GM19452 (cell line): Measurements from ENCODE around the gene SZRD1.
"Not testable (repeated sequence)": the region's sequence is repeated elsewhere in the genome, so short reads cannot be mapped to it uniquely, and the experiment has no call there.

Experiments used
- ATAC-seq: cut with Tn5 transposase; IDR thresholded peaks from one replicate; pipeline ENCODE4 v1.9.1; 2021; ENCODE audit not compliant: unreplicated experiment

SZRD1 gene, protein sequence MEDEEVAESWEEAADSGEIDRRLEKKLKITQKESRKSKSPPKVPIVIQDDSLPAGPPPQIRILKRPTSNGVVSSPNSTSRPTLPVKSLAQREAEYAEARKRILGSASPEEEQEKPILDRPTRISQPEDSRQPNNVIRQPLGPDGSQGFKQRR

DNA sequence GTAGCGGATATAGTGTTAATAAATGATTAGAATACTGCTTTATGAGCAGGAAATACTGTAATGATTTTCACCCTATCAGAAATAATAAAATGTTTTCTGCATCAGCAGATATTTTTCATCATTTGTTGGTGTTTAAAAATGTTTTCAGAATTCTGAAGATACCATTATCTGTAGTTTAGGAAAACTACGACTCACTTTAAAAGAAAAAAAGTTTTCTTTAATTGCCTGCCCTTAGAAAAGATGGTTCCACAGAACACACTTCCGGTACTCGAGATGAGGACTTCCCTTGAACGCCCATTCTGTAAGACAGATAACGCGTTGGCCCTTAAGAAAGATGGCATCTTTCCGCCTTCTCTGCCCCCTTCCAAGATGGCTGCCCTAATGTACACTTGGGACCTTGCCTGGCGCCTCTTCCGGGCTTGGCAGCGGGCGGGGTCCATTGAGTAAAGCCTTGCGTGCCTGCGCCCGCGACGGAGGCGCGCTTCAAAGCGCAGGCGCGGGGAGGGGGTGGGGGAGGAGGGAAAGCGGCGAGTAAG is at the start of gene SZRD1:
Gene SZRD1 (plus strand): TSS at position 521 of the 536 bp plus-strand sequence. CDS start 16 bp downstream, outside the sequence.
- ATAC-seq: peak; percentile 74

DNA sequence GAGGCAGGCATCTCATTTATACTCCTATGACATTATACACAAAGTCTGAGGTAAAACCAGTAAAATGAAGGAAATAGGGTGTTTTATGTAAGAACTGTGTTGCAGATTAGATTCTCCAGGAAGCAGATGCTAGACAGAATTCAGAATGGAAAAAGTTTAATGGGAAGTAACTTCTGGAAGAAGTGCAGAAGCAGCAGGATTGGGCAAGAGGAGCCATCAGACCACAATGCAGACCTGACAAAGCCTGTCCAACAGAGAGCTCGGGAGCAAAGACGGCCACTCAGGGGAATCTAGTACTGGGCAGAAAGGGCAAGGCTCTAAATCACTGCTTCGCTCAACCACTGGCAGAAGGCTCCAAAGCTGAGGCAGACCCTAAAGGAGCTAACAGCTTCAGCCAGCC is 48.5 kb upstream of the SZRD1 start:
- no peak for ATAC-seq

DNA sequence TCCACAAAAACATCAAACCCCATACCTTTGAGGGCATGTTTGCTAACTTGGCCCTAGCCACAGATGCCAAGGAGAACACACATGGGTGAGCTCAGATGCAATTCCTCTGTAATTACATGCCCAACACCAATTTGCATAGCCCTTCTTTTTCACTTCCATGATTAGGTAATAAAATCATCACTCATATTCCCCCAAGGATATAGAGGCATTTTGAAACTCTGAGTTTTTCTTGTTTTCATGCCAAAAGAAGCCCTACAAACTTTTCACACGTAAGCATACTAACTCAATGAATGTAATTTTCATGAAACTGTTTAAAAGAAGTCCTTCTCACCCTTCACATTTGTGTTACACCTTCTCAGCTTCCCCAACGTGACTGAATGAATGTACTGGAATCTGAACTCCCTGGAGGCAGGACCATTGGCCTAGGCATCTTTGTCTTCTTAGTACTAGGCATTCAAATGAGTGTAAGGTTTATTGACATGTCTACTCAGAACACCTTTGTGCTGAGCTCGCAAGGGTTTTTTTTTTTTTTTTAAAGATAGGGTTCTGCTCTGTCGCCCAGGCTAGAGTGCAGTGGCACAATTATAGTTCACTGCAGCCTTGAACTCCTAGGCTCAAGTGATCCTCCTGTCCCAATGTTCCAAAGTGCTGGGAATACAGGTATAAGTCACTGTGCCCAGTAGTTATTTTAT is 45.7 kb upstream of the SZRD1 start:
- ATAC-seq: no peak

DNA sequence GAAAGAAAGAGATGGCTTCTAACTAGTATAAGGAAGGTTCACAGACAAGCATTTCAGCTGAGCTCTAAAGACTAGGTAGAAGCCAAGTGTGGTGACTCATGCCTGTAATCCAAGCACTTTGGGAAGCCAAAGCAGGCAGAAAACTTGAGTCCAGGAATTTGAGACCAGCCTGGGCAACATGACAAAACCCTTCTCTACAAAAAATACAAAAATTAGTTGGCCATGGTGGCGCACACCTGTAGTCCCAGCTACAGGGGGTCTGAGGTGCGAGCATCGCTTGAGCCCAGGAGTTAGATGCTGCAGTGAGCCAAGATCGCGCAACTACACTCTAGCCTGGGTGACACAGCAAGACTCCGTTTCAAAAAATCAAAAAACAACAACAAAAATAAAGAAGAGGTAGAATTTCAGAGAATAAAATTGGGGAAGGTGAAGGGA is 42.6 kb upstream of the SZRD1 start:
- no peak for ATAC-seq

DNA sequence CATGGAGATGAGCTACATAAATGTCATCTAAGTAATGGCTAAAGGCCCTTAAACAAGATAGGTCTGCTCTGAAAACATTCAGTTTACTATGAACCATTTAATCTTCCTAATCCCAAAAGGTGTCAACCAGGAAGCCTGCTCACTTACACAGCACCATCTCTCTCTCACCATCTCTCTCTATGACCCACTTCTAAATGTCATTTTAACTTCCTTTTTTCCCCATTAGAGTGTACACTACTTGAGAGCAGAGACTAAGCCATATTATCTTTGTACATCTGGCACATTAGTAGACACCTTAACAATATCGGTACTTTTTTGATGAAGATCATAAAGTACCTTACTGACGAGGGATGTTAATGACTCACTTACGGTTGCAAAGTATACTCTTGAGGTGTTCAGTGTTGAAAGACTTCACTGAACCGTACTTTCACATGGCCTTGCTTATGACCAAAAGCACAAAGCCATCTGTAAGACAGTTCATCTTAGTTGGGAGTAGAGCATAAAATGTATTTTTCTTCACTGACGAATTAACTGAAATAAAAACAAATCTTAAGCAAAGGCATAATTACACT is 40.1 kb upstream of the SZRD1 start:
- ATAC-seq: no peak

DNA sequence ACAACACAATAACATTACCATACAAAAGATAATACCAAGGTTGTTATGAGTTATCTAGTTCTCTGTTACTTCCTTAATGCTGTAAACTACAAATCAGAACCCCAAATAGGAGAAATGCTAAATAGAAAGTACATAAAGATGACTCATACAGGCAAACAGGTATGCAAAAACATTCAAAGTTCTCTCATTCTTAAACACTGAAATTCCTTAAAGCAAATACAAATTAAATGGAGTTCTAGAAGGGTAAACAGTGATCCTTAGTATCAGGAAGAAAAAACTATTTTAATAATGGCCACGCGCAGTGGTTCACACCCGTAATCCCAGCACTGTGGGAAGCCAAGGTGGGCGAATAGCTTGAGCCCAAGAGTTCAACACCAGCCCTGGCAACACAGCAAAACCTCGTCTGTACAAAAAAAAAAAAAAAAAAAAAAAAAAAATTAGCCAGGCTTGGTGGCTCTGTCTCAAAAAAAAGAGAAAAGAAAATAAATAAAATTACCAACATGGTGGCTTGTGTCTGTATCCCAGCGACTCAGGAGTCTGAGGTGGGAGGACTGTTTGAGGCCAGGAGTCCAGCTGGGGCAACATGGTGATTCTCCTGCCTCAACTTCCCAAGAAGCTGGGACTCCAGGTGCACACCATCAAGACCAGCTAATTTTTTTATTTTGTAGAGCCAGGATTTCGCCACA is 32.2 kb upstream of the SZRD1 start:
- no peak for ATAC-seq

DNA sequence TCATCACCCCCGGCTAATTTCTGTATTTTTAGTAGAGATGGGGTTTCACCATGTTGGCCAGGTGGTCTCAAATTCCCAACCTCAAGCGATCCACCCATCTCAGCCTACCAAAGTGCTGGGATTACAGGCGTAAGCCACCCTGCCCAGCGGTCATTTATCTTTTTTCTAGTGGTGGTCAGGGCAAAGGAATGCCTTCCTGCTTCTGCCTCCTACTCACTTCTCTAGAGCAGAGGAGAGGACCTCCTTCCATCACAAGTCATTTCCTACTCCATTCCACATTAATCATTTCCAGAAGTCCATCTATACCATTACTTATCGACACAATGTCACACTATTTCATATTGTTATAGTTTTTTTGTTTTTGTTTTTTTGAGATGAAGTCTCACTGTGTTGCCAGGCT is 28.1 kb upstream of the SZRD1 start:
- ATAC-seq: no peak

DNA sequence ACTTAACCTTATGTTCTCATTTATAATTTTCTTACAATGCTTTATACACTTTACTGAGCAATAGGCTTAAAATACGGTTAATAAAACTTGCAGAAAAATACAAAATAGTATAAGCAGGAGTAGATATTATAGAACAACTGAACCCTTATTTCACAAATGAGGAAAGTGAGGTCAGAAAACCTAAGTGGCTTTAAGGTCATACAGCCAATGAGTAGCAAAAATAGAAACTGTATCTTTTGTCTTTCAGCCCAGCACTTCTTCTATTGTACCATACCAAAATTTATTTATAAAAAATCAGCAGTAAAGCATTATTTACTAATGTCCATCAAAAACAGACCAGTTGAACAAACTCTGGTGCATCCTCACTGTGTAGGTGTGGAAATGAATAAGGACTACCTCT is 26.4 kb upstream of the SZRD1 start:
- no peak for ATAC-seq

DNA sequence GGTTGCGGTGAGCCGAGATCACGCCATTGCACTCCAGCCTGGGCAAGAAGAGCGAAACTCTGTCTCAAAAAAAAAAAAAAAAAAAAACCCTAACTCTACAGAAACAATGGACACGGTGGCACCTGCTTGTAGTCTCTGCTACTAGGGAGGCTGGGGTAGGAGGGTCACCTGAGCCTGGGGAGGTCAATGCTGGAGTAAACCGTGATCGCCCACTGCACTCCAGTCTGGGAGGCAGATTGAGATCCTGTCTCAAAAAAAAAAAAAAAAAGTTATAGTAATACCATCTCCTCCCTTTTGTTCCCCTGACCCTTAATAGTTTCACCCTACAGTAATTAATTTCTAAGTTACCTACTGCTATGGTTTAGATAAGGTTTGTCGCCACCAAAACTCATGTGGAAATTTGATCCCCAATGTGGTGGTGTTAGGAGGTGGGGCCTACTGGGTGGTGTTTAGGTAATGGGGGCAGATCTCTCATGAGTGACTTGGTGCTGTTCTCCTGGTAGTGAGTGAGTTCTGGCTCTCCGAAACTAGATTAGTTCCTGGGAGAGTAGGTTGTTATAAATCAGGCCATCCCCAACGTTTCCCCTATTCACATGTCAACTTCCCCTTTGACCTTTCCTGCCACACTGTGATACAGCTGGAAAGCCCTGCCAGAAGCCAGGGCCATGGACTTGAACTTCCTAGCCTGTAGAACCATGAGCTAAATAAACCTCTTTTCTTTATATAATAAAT is 24.5 kb upstream of the SZRD1 start:
- ATAC-seq: no peak

DNA sequence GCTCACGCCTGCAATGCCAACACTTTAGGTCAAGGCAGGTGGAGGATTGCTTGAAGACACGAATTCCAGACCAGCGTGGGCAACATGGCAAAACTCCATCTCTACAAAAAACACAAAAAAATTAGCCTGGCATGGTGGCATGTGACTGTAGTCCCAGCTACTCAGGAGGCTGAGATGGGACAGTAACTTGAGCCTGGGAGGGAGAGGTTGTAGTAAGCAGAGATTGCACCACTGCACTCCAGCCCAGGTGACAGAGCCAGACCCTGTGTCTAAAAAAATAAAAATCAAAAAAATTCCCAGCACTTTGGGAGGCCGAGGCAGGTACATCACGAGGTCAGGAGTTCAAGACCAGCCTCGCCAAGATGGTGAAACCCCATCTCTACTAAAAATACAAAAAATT is 23.8 kb upstream of the SZRD1 start:
- ATAC-seq: not testable (repeated sequence)

DNA sequence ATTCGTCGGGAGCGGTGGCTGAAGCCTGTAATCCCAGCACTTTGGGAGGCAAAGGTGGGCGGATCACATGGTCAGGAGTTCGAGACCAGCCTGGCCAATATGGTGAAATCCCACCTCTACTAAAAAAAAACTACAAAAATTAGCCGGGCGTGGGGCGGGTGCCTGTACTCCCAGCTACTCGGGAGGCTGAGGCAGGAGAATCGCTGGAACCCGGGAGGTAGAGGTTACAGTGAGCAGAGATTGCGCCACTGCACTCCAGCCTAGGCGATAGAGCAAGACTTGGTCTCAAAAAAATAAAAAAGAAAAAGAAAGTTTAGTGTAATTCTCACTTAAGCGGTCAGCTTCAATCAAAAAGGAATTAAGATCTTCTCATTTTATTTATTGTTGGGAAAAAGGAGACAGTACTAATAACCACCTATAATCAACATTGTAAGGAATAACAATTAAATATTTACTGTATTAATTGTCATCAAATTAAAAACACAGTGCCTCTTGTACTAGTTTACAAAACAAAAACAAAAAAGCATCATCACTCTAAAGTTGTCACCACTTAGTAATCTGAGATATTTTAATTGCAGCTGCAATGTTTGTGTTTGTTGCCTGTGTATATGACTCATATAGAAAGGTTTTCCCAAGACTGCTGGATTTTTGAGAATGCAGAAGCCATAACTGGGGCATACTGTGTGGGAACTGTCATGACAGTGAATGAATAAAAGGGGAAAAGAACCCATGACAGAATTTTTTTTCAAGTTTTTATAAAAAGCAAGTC is 18.4 kb upstream of the SZRD1 start:
- ATAC-seq: no peak

DNA sequence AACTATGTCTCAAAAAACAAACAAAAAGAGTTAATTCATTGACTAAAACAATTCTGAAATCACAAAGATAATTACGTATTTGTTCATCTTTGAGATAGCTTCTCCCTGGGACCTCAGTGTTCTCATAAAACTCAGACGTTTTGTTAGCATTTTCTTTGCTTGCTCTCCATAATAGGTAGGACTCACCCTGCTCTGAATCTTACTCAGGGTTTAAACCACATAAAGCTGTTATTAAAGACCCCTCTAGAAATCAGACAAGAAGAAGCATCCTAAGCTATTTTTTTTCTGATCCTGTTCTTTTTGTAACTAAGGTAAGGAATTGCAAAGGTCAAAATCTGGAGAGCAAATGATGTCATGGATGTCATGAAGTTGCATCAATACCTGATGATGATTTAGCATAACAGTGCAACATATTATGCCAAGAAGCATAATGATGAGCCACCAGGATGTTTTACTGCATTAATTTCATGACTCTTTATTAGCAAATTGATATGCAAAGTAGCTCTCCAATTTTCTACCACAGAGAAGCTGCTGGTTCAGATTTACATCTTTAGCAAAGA is 17.1 kb upstream of the SZRD1 start:
- ATAC-seq: no peak

DNA sequence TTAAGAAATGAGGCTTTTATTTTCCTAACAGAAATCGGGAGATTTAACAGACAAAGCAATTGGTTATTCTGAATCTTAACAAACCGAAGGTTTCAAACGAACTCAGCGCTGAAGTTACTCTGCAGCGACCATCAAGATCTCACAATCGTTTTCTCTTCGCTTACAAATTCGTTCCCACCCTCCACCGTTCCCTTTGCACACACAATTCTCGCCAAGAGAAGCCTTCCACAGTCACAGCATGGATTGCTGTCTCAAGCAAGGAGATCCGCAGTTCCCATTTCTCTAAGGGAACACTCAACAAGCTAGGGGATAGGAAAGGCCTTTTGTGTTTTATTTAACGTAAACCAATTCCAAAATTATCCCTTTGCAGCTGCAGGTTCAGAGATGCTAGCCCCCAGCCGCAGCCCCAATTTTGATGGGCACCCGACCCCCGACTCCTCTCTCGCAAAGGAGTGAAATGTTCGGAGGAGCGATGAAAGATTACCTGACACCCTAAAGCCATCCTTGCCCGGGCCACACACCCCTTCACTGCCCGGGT is 15.5 kb upstream of the SZRD1 start:
- no peak for ATAC-seq

DNA sequence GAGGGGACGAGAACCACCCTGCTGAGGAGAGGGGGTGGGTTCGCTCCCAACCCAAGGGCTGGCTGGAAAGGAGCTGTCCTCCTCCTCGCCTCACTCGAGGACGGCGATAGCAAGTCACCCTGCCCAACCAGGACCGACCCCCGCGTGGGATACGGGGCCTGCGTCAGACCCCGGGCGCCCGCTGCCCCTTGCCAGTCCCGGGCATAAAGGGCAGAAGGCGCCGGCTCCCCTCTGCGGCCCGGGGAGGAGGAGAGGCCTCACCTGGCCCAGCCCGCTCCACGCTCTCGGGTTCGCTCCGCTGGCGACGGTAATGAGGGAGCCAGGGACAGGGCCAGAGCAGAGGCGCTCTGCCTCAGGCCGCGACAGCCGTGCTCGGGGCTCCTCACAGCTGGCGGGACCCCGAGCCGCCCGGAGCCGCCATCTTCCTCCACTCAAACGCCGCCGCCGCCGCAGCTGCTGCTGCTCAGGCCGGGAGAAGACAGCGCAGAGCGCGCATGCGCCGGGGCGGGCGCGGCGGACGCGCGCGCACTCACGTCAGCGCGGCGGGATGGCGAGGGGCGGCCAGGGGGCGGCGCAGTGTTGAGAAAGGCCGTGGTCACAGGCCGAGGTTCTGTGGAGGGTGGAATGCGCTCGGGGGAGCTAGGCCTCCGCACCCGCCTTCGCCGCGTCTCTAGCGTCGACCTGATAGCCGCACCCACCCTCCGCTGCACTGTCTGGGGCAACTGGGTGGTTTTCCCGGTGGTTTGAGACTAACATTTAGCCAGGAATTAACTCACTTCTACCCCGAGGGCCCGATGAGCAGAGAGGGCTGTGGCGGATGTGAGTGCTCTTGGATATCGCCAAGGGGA is 14.8 kb upstream of the SZRD1 start, which contains the start of gene FBXO42:
Gene FBXO42 (minus strand): TSS at position 487 of the 848 bp plus-strand sequence. CDS start 37,062 bp downstream, outside the sequence.
- peak; percentile 79 for ATAC-seq

DNA sequence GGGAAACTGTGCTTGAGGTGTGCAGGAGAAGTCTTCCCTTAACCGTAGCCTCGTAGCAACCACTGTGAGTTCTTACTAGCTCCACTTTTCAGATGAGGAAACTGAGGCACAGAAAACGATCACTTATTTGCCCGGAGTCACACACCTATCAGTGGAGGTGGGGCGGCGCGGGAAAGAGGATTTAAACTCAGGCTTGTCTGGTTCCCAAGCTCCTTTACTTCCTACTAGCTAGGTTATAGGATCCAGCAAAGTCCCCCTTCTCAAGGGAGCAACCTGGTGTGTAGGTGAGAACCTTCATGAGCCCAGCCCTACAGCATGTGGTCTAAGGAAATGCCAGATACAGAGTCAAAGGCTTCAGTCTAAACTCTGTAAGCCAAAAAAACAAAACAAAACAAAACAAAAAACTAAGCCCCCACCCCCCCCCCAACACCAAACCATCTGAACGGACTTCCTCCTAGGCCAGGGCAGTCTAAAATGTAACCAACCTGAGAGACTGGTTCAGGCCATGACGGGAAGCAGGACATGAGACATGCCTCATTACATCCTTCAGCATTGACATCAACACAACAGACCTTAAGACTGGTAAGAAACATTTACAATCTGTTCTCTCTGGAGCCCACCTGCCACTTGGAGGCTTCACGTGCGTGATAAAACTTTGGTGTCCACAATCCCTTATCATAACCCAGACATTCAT is 14.1 kb upstream of the SZRD1 start:
- ATAC-seq: no peak

DNA sequence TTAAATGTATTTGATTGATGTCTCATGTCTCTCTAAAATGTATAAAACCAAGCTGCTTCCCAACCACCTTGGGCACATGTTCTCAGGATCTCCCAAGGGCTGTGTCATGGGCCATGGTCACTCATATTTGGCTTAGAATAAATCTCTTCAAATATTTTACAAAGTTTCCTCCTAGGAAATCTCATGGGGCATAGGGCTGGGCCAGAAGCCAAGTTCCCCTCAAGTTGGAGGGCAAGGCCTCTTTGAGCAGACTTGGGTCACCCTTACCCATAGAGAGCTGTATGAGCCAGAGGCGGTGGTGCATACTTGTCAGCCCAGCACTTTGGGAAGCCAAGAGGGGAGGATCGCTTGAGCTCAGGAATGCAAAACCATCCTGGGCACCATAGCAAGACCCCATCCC is 12.4 kb upstream of the SZRD1 start:
- no peak for ATAC-seq

DNA sequence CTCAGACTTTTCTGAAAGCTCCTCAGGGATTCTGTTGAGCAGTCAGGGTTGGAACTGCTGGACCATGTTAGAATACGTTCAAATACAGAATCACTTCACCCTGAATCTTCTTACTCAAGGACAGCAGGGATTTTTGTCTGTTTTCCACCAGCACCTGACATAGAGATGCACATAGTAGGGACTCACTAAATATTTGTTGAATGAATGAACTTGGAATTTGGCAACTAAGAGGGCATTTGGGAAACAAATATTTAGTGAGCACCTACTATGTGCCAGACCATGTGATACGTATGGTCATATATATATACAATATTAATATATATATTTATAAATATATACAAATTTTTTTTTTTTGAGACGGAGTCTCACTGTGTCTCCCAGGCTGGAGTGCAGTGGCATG is 10.2 kb upstream of the SZRD1 start:
- no peak for ATAC-seq

DNA sequence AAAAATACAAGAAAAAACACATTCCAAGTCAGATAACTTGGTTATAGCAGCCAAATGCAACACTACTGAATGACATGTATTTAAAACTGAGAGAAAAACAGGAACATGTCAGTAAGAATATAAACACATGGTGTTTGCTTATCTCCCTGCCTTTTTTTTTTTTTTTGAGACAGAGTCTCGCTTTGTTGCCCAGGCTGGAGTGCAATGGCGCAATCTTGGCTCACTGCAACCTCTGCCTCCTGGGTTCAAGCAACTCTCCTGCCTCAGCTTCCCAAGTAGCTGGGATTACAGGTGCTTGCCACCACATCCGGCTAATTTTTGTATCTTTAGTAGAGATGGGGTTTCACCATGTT is 1.9 kb upstream of the SZRD1 start:
- not testable (repeated sequence) for ATAC-seq
